HEK293 (cell line): Measurements from ENCODE around the gene PLB1.

Experiments
- CTCF ChIA-PET: fragments of 350-600 bp; formaldehyde crosslinking; extraction: SDS; loops from one replicate; lab custom pipeline; 2021; ENCODE audit warnings: antibody characterized with exemption; lab: Yijun Ruan, JAX
- POLR2A ChIA-PET: fragments of 300-600 bp; formaldehyde crosslinking; extraction: SDS; loops from one replicate; lab custom pipeline; 2020; ENCODE audit warnings: antibody characterized with exemption, inconsistent platforms; lab: Yijun Ruan, JAX
- H3K27ac ChIP-seq: fragments of 200-500 bp; sonication (Bioruptor generic); 2 replicates; pipeline ENCODE4 v1.5.1; 2014; ENCODE audit warnings: low read depth, low read length, control low read depth, inconsistent platforms; ENCODE audit errors: extremely low read depth
- H3K36me3 ChIP-seq, 2 experiments: fragments of 200-500 bp in 1 of 2; sonication (Bioruptor generic) in 1 of 2; 1 replicate in 1 of 2; 2 replicates in 1 of 2; pipeline ENCODE4 v1.5.1; 2014 to 2017; ENCODE audit warnings: inconsistent platforms in 2 of 2, low read length in 2 of 2; ENCODE audit not compliant: control insufficient read depth in 2 of 2, insufficient read depth in 1 of 2
- H3K4me1 ChIP-seq: fragments of 200-500 bp; sonication (Bioruptor generic); 2 replicates; pipeline ENCODE4 v1.5.1; 2014; ENCODE audit warnings: mild to moderate bottlenecking, low read length, inconsistent platforms; ENCODE audit not compliant: control insufficient read depth, insufficient read depth
- H3K4me3 ChIP-seq: 2 replicates; pipeline ENCODE4 v1.5.1; 2011; ENCODE audit warnings: low read depth, mild to moderate bottlenecking, control low read depth, low read length, moderate library complexity
- H3K9me3 ChIP-seq: fragments of 200-500 bp; sonication (Bioruptor generic); 2 replicates; pipeline ENCODE4 v1.5.1; 2014; ENCODE audit warnings: low read depth, low read length, inconsistent platforms; ENCODE audit not compliant: control insufficient read depth, insufficient read depth
- BCL11A ChIP-seq: fragments of 450-650 bp; formaldehyde crosslinking; IDR thresholded peaks from 2 replicates; pipeline ENCODE4 v1.5.1; 2016; ENCODE audit warnings: low read depth, missing biosample characterization, missing genetic modification characterization
- BCL11B ChIP-seq: fragments of 450-650 bp; formaldehyde crosslinking; IDR thresholded peaks from 2 replicates; pipeline ENCODE4 v1.5.1; 2016; ENCODE audit warnings: low read depth, missing biosample characterization, missing genetic modification characterization
- EGR2 ChIP-seq: fragments of 450-650 bp; formaldehyde crosslinking; IDR thresholded peaks from 2 replicates; pipeline ENCODE4 v1.5.1; 2016; ENCODE audit warnings: low read depth, missing biosample characterization, missing genetic modification characterization
- IKZF3 ChIP-seq: fragments of 450-650 bp; IDR thresholded peaks from 2 replicates; pipeline ENCODE4 v1.5.0; 2018; ENCODE audit warnings: missing biosample characterization, mild to moderate bottlenecking, missing genetic modification characterization, moderate library complexity
- KLF10 ChIP-seq: fragments of 450-650 bp; IDR thresholded peaks from 2 replicates; pipeline ENCODE4 v1.5.1; 2018; ENCODE audit warnings: missing biosample characterization, mild to moderate bottlenecking, missing genetic modification characterization
- KLF16 ChIP-seq: fragments of 450-650 bp; formaldehyde crosslinking; IDR thresholded peaks from 2 replicates; pipeline ENCODE4 v1.5.1; 2017; ENCODE audit warnings: missing biosample characterization, missing genetic modification characterization
- KLF9 ChIP-seq: fragments of 450-650 bp; formaldehyde crosslinking; IDR thresholded peaks from 2 replicates; pipeline ENCODE4 v1.5.1; 2016; ENCODE audit warnings: missing biosample characterization, missing genetic modification characterization, low read depth
- MEIS1 ChIP-seq: sonication (generic); formaldehyde crosslinking; IDR thresholded peaks from 2 replicates; pipeline ENCODE4 v1.8.1; 2022; ENCODE audit warnings: missing genetic modification reagents, mild to moderate bottlenecking, borderline replicate concordance
- OSR2 ChIP-seq: fragments of 450-650 bp; formaldehyde crosslinking; IDR thresholded peaks from 2 replicates; pipeline ENCODE4 v1.5.1; 2016; ENCODE audit warnings: missing biosample characterization, missing genetic modification characterization
- SCRT2 ChIP-seq: fragments of 450-650 bp; formaldehyde crosslinking; IDR thresholded peaks from 2 replicates; pipeline ENCODE4 v1.5.1; 2016; ENCODE audit warnings: missing biosample characterization, missing genetic modification characterization
- SP7 ChIP-seq: fragments of 450-650 bp; formaldehyde crosslinking; IDR thresholded peaks from 2 replicates; pipeline ENCODE4 v1.5.1; 2016; ENCODE audit warnings: missing biosample characterization, missing genetic modification characterization
- ZBTB1 ChIP-seq: fragments of 450-650 bp; formaldehyde crosslinking; IDR thresholded peaks from 2 replicates; pipeline ENCODE4 v1.5.1; 2016; ENCODE audit warnings: missing biosample characterization, missing genetic modification characterization
- ZBTB48 ChIP-seq: fragments of 450-650 bp; formaldehyde crosslinking; IDR thresholded peaks from 2 replicates; pipeline ENCODE4 v1.5.1; 2016; ENCODE audit warnings: missing biosample characterization, missing genetic modification characterization
- ZBTB7A ChIP-seq: fragments of 450-650 bp; formaldehyde crosslinking; IDR thresholded peaks from 2 replicates; pipeline ENCODE4 v1.5.1; 2016; ENCODE audit warnings: low read depth, missing biosample characterization, missing genetic modification characterization
- ZFHX2 ChIP-seq: fragments of 450-650 bp; formaldehyde crosslinking; conservative IDR thresholded peaks from 2 replicates; pipeline ENCODE4 v1.5.1; 2016; ENCODE audit warnings: missing biosample characterization, missing genetic modification characterization
- ZIC2 ChIP-seq: fragments of 450-650 bp; formaldehyde crosslinking; IDR thresholded peaks from 2 replicates; pipeline ENCODE4 v1.5.1; 2016; ENCODE audit warnings: missing biosample characterization, missing genetic modification characterization
- ZNF10 ChIP-seq: fragments of 450-650 bp; formaldehyde crosslinking; IDR thresholded peaks from 2 replicates; pipeline ENCODE4 v1.5.1; 2017; ENCODE audit warnings: missing biosample characterization, missing genetic modification characterization
- ZNF140 ChIP-seq: fragments of 450-650 bp; formaldehyde crosslinking; IDR thresholded peaks from 2 replicates; pipeline ENCODE4 v1.5.1; 2016; ENCODE audit warnings: missing biosample characterization, missing genetic modification characterization
- ZNF366 ChIP-seq: fragments of 450-650 bp; formaldehyde crosslinking; conservative IDR thresholded peaks from 2 replicates; pipeline ENCODE4 v1.5.1; 2016; ENCODE audit warnings: missing biosample characterization, missing genetic modification characterization
- ZNF391 ChIP-seq: fragments of 450-650 bp; formaldehyde crosslinking; IDR thresholded peaks from 2 replicates; pipeline ENCODE4 v1.5.1; 2016; ENCODE audit warnings: low read depth, missing biosample characterization, missing genetic modification characterization, borderline replicate concordance
- ZNF423 ChIP-seq: fragments of 450-650 bp; formaldehyde crosslinking; IDR thresholded peaks from 2 replicates; pipeline ENCODE4 v1.5.1; 2016; ENCODE audit warnings: missing biosample characterization, missing genetic modification characterization
- ZNF561 ChIP-seq: fragments of 450-650 bp; IDR thresholded peaks from 2 replicates; pipeline ENCODE4 v1.5.1; 2018; ENCODE audit warnings: missing biosample characterization, missing genetic modification characterization, borderline replicate concordance
- ZNF600 ChIP-seq: fragments of 450-650 bp; formaldehyde crosslinking; IDR thresholded peaks from 2 replicates; pipeline ENCODE4 v1.5.1; 2016; ENCODE audit warnings: missing biosample characterization, missing genetic modification characterization
- ZNF610 ChIP-seq: fragments of 450-650 bp; formaldehyde crosslinking; IDR thresholded peaks from 2 replicates; pipeline ENCODE4 v1.5.1; 2016; ENCODE audit warnings: missing biosample characterization, missing genetic modification characterization, borderline replicate concordance
- ZNF623 ChIP-seq: fragments of 450-650 bp; formaldehyde crosslinking; IDR thresholded peaks from 2 replicates; pipeline ENCODE4 v1.5.1; 2016; ENCODE audit warnings: missing biosample characterization, missing genetic modification characterization
- ZNF629 ChIP-seq: fragments of 450-650 bp; formaldehyde crosslinking; IDR thresholded peaks from 2 replicates; pipeline ENCODE4 v1.5.1; 2017; ENCODE audit warnings: missing biosample characterization, missing genetic modification characterization
- ZNF785 ChIP-seq: fragments of 450-650 bp; formaldehyde crosslinking; IDR thresholded peaks from 2 replicates; pipeline ENCODE4 v1.5.1; 2016; ENCODE audit warnings: missing biosample characterization, missing genetic modification characterization
- ZNF791 ChIP-seq: fragments of 450-650 bp; formaldehyde crosslinking; IDR thresholded peaks from 2 replicates; pipeline ENCODE4 v1.5.1; 2016; ENCODE audit warnings: missing biosample characterization, missing genetic modification characterization
- ZXDB ChIP-seq: fragments of 450-650 bp; formaldehyde crosslinking; IDR thresholded peaks from 2 replicates; pipeline ENCODE4 v1.5.1; 2016; ENCODE audit warnings: missing biosample characterization, missing genetic modification characterization
- TF ChIP-seq, protein P1 (sequence below): fragments of 450-650 bp; formaldehyde crosslinking; IDR thresholded peaks from 2 replicates; pipeline ENCODE4 v1.5.1; 2016; ENCODE audit warnings: missing biosample characterization, missing genetic modification characterization
- TF ChIP-seq, protein P2 (sequence below): fragments of 450-650 bp; formaldehyde crosslinking; IDR thresholded peaks from 2 replicates; pipeline ENCODE4 v1.5.1; 2016; ENCODE audit warnings: missing biosample characterization, missing genetic modification characterization

PLB1 gene

GRCh38 chr2:28662468-28663181 is 166.8 kb downstream of the PLB1 start (continued):
- no peak for TF ChIP-seq ZNF366 (tag by site-specific recombination)
- no peak for TF ChIP-seq BCL11A (tag by site-specific recombination)
- TF ChIP-seq ZBTB7A (tag by site-specific recombination), result no peak
- peak; percentile 62 for TF ChIP-seq SCRT2 (tag by site-specific recombination)
- TF ChIP-seq KLF9 (tag by site-specific recombination), result peak; percentile 64
- TF ChIP-seq KLF16 (tag by site-specific recombination), result no peak
- 0 out of 2 replicates have a peak, but pooled peaks have one; percentile 20 for TF ChIP-seq BCL11B (tag by site-specific recombination)
- TF ChIP-seq ZNF391 (tag by site-specific recombination), result no peak
- peak; percentile 75 for TF ChIP-seq OSR2
- TF ChIP-seq ZNF561 (tag by site-specific recombination), result no peak
- peak; percentile 41; the same call in 1 of the 2 replicates for TF ChIP-seq KLF10
- TF ChIP-seq, protein P1, sequence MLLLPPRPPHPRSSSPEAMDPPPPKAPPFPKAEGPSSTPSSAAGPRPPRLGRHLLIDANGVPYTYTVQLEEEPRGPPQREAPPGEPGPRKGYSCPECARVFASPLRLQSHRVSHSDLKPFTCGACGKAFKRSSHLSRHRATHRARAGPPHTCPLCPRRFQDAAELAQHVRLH (tag by site-specific recombination), result no peak
- TF ChIP-seq ZNF10, result no peak
- TF ChIP-seq SP7 (tag by site-specific recombination), result peak; percentile 72
- no peak for TF ChIP-seq ZIC2

DNA sequence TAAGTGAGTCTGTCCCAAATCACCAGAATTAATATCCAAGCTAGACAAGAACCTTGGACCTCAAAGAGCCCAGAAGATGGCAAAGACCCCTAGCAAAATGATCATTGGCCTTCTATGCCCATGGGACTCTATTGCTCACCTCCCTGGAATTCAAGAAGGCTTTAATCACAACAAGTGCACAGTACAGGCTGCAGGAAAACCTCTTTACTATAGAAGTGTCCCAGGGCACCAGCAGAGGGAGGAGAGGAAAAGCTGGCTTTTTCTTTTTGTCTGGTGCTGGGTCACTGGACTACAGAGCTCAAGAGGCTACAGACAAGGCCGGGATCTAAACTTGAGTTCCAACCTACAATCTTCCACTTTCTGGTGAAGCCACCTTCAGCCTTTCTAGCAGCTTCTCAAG is 167.5 kb downstream of the PLB1 start:
- POLR2A ChIA-PET, result interaction anchor here (0.6 to 2.3 kb wide), 2 partner anchors 88 to 97 kb away, joined by 3 to 11 read pairs; partner anchors contain the start of gene PPP1CB
- CTCF ChIA-PET, result interaction anchor here (0.6 to 3.8 kb wide), 7 partner anchors 50 to 97 kb away, joined by 3 to 20 read pairs (median 3); partner anchors contain the start of gene PPP1CB
- Histone ChIP-seq H3K36me3 (no peaks in the 10 kb centered on the region), H3K27ac (no peak overlapping the region), H3K4me1 (0 out of 2 replicates have a peak, but pooled peaks cover 6% of the 10 kb centered on the region), H3K9me3 (no peaks in the 10 kb centered on the region), H3K4me3 (no peak overlapping the region)
- TF ChIP-seq ZNF785 (tag by site-specific recombination), result no peak
- TF ChIP-seq ZNF791 (tag by site-specific recombination), result no peak
- no peak for TF ChIP-seq ZNF629 (tag by site-specific recombination)
- no peak for TF ChIP-seq ZXDB (tag by site-specific recombination)

DNA sequence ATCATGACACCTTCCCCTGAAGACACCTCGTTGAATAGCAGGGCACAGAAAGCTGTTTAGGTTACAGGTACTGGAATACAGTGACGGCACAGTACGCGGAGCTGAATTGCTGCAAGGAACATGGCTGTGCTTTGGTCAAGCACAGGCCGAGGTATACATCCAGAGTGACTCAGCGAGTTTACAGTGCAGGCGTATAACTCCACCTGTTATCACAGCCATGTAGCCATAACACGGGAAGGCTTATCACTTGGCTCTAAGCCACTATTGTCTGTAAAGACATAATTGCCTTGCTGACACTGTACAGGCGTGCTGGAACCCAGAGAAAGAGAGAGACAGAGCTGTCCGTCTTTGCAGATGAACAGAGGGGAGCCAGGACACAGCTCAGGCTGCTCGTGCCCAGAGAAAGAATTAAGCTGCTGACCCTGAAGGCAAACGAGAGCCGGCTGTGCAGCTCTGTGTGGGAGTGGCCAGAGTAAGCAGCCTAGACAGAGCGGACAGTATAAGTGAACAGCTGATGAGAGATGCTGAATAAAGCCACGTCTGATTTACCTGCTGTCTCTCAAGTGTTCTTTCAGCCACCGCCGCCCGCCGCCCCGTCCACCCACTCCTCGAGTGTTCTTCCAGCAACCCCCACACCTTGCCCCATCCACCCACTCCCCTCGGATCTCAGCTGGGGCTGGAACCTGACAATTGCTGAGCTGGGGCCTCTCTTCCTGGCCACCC is 168.4 kb downstream of the PLB1 start:
- Histone ChIP-seq H3K36me3 (no peaks in the 10 kb centered on the region), H3K27ac (no peak overlapping the region), H3K9me3 (no peaks in the 10 kb centered on the region), H3K4me3 (no peak overlapping the region), H3K4me1 (0 out of 2 replicates have a peak, but pooled peaks cover 6% of the 10 kb centered on the region)
- ChIA-PET POLR2A (interaction anchor here (0.5 to 2.3 kb wide), 4 partner anchors 9 to 88 kb away, joined by 4 to 11 read pairs (median 7); partner anchors contain the start of gene PPP1CB), CTCF (interaction anchor here (0.6 to 3.8 kb wide), 7 partner anchors 9 to 364 kb away, joined by 3 to 20 read pairs (median 3); no protein-coding TSS in a partner anchor)
- TF ChIP-seq MEIS1 (CRISPR knock-in tag), result no peak
- no peak for TF ChIP-seq ZBTB1 (tag by site-specific recombination)
- TF ChIP-seq ZNF623 (tag by site-specific recombination), result no peak
- TF ChIP-seq ZNF600 (tag by site-specific recombination), result peak; percentile 25; the same call in 1 of the 2 replicates
- no peak for TF ChIP-seq ZNF423 (tag by site-specific recombination)
- peak; percentile 66; the same call in 1 of the 2 replicates for TF ChIP-seq ZNF140 (tag by site-specific recombination)
- TF ChIP-seq IKZF3 (tag by site-specific recombination), result no peak
- TF ChIP-seq, protein P1 (tag by site-specific recombination), result no peak
- peak; percentile 67 for TF ChIP-seq SCRT2 (tag by site-specific recombination)
- TF ChIP-seq ZBTB48 (tag by site-specific recombination), result no peak
- TF ChIP-seq EGR2 (tag by site-specific recombination), result peak; percentile 62; the same call in 1 of the 2 replicates
- TF ChIP-seq ZNF610, result no peak
- TF ChIP-seq, protein P2, sequence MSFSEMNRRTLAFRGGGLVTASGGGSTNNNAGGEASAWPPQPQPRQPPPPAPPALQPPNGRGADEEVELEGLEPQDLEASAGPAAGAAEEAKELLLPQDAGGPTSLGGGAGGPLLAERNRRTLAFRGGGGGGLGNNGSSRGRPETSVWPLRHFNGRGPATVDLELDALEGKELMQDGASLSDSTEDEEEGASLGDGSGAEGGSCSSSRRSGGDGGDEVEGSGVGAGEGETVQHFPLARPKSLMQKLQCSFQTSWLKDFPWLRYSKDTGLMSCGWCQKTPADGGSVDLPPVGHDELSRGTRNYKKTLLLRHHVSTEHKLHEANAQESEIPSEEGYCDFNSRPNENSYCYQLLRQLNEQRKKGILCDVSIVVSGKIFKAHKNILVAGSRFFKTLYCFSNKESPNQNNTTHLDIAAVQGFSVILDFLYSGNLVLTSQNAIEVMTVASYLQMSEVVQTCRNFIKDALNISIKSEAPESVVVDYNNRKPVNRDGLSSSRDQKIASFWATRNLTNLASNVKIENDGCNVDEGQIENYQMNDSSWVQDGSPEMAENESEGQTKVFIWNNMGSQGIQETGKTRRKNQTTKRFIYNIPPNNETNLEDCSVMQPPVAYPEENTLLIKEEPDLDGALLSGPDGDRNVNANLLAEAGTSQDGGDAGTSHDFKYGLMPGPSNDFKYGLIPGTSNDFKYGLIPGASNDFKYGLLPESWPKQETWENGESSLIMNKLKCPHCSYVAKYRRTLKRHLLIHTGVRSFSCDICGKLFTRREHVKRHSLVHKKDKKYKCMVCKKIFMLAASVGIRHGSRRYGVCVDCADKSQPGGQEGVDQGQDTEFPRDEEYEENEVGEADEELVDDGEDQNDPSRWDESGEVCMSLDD, result no peak
- peak; percentile 84 for TF ChIP-seq ZFHX2 (tag by site-specific recombination)
